ENCODE measurements around the gene DVL2.

GRCh38 chr17:7191571-7192270 lies 42.6 kb downstream of the DVL2 start:
- TF ChIP-seq CTCF (IDR thresholded peaks at IDR 0.05; ENCODE audit: extremely low read depth in 1 of 2, insufficient read depth in 1 of 2, low read depth in 1 of 2, low read length in 2 of 2) (no peak), JUN (IDR thresholded peaks at IDR 0.05; ENCODE audit: borderline replicate concordance, insufficient read depth, insufficient read length, low read depth) (no peak), POLR2AphosphoS5 (IDR thresholded peaks at IDR 0.05; ENCODE audit: insufficient read depth, low read depth, low read length) (no peak), POLR2A (IDR thresholded peaks at IDR 0.05; ENCODE audit: low read depth, low read length) (no peak), MYC (IDR thresholded peaks at IDR 0.05; ENCODE audit: low read depth, low read length) (no peak), MAX (IDR thresholded peaks at IDR 0.05; ENCODE audit: insufficient read depth, insufficient read length) (no peak), EZH2 (IDR thresholded peaks at IDR 0.05; ENCODE audit: borderline replicate concordance, low read depth, low read length, severe bottlenecking) (no peak), GATA2 (IDR thresholded peaks at IDR 0.05; ENCODE audit: insufficient read depth, insufficient read length, low read depth, low read length) (no peak), FOS (IDR thresholded peaks at IDR 0.05; ENCODE audit: borderline replicate concordance, insufficient read depth, low read length) (peak; percentile 42)

All from endothelial cell of umbilical vein (primary cell).